Glutamatergic neuron (in vitro differentiated cells): ENCODE data around the gene WDR3. TPM values are rescaled to one million over a fixed set of nuclear protein-coding genes. Genes with fewer than 3 reads are reported as not detected.

Experiments
- DNase-seq: peaks from one replicate; pipeline ENCODE4 v3.0.0; 2022
- H3K27ac Mint-ChIP-seq: one replicate; pipeline ENCODE4 v1.8.0; 2020; ENCODE audit warnings: mild to moderate bottlenecking, mixed read lengths, inconsistent platforms; ENCODE audit not compliant: unreplicated experiment
- H3K27me3 Mint-ChIP-seq: one replicate; pipeline ENCODE4 v1.8.0; 2020; ENCODE audit warnings: mild to moderate bottlenecking, moderate library complexity, mixed read lengths, inconsistent platforms; ENCODE audit not compliant: unreplicated experiment
- H3K36me3 Mint-ChIP-seq: one replicate; pipeline ENCODE4 v1.8.0; 2020; ENCODE audit warnings: mild to moderate bottlenecking, mixed read lengths, inconsistent platforms; ENCODE audit not compliant: unreplicated experiment
- H3K4me1 Mint-ChIP-seq: one replicate; pipeline ENCODE4 v1.8.0; 2020; ENCODE audit warnings: mild to moderate bottlenecking, low read depth, mixed read lengths, inconsistent platforms; ENCODE audit not compliant: unreplicated experiment
- H3K4me3 Mint-ChIP-seq: one replicate; pipeline ENCODE4 v1.8.0; 2020; ENCODE audit warnings: mild to moderate bottlenecking, mixed read lengths, inconsistent platforms; ENCODE audit not compliant: unreplicated experiment
- H3K9me3 Mint-ChIP-seq: one replicate; pipeline ENCODE4 v1.8.0; 2020; ENCODE audit warnings: mild to moderate bottlenecking, moderate library complexity, mixed read lengths, inconsistent platforms; ENCODE audit not compliant: unreplicated experiment
- total RNA-seq: library from RNA; stranded (reverse); fragmentation: NEBNext Ultra II Directional; extraction: Animal tissue kit (Norgen Biotek cat#: 25700); gene quantifications from one replicate; pipeline ENCODE4 v1.2.1, GENCODE V29; 2021; ENCODE audit not compliant: unreplicated experiment
- TF ChIP-seq, protein P1 (sequence below): fragments of 200-600 bp; sonication (generic); IDR thresholded peaks from one replicate; pipeline ENCODE4 v1.5.0; 2021; ENCODE audit not compliant: partially characterized antibody, unreplicated experiment

Gene WDR3
- total RNA-seq, 1 donor from 2014 or later = 22.2 TPM

- Mint-ChIP-seq H3K4me1 (no peaks in the 10 kb centered on the region), H3K9me3 (no peaks in the 10 kb centered on the region), H3K27me3 (peaks cover 2% of the 10 kb centered on the region), H3K36me3 (no peaks in the 10 kb centered on the region), H3K27ac (no peak overlapping the region), H3K4me3 (no peak overlapping the region)
- TF ChIP-seq, protein P1, sequence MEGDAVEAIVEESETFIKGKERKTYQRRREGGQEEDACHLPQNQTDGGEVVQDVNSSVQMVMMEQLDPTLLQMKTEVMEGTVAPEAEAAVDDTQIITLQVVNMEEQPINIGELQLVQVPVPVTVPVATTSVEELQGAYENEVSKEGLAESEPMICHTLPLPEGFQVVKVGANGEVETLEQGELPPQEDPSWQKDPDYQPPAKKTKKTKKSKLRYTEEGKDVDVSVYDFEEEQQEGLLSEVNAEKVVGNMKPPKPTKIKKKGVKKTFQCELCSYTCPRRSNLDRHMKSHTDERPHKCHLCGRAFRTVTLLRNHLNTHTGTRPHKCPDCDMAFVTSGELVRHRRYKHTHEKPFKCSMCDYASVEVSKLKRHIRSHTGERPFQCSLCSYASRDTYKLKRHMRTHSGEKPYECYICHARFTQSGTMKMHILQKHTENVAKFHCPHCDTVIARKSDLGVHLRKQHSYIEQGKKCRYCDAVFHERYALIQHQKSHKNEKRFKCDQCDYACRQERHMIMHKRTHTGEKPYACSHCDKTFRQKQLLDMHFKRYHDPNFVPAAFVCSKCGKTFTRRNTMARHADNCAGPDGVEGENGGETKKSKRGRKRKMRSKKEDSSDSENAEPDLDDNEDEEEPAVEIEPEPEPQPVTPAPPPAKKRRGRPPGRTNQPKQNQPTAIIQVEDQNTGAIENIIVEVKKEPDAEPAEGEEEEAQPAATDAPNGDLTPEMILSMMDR = no peak
- no peak for DNase-seq
Observed at GRCh38 chr1:117902944-117903343, 26.6 kb upstream of the WDR3 start.

GRCh38 chr1:117904485-117904884 is 25.1 kb upstream of the WDR3 start:
- TF ChIP-seq, protein P1 = no peak
- Mint-ChIP-seq H3K4me1 (no peaks in the 10 kb centered on the region), H3K9me3 (no peaks in the 10 kb centered on the region), H3K27ac (no peak overlapping the region), H3K27me3 (peaks cover 2% of the 10 kb centered on the region), H3K36me3 (no peaks in the 10 kb centered on the region), H3K4me3 (no peak overlapping the region)
- DNase-seq = no peak

GRCh38 chr1:117905019-117905418 is 24.5 kb upstream of the WDR3 start:
- Mint-ChIP-seq H3K27me3 (peaks cover 2% of the 10 kb centered on the region), H3K4me3 (no peak overlapping the region), H3K4me1 (no peaks in the 10 kb centered on the region), H3K27ac (no peak overlapping the region), H3K9me3 (no peaks in the 10 kb centered on the region), H3K36me3 (no peaks in the 10 kb centered on the region)
- DNase-seq = no peak
- TF ChIP-seq, protein P1 = no peak

DNA sequence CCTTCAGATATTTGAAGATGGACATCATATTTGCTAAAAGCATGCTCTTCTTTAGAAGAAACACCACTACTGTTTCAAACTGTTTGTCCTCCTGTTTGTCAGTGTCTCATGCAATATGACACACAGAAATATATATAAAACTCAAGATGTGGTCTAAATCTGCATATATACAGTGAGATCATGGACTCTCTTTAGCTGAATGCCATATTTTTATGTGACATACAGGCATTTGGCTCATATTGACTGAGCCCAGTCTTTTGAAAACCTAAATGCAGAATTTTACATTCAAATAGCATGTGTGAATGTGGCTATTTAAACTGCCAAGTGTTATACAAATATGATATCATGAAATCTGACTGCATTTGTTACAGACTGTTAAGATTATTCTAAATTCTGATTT is 18.5 kb upstream of the WDR3 start:
- no peaks in the 10 kb centered on the region for H3K36me3 Mint-ChIP-seq
- no peak overlapping the region for H3K4me3 Mint-ChIP-seq
- DNase-seq = no peak
- H3K27me3 Mint-ChIP-seq = peaks cover 2% of the 10 kb centered on the region
- H3K4me1 Mint-ChIP-seq = no peaks in the 10 kb centered on the region
- H3K27ac Mint-ChIP-seq = no peak overlapping the region
- no peaks in the 10 kb centered on the region for H3K9me3 Mint-ChIP-seq
- TF ChIP-seq, protein P1 = no peak

GRCh38 chr1:117919376-117919775 is 10.2 kb upstream of the WDR3 start:
- Mint-ChIP-seq H3K4me3 (no peak overlapping the region), H3K4me1 (no peaks in the 10 kb centered on the region), H3K27me3 (peaks cover 2% of the 10 kb centered on the region), H3K36me3 (no peaks in the 10 kb centered on the region), H3K27ac (no peak overlapping the region), H3K9me3 (no peaks in the 10 kb centered on the region)
- no peak for DNase-seq
- TF ChIP-seq, protein P1 = no peak
